GM12878 (cell line): ENCODE data around the gene PCNP. TPM values are rescaled to one million over a fixed set of nuclear protein-coding genes. Genes with fewer than 3 reads are reported as not detected.

Experiments used
- ATAC-seq: fragments of 200-7000 bp; cut with Tn5 transposase; 3 replicates; pipeline ENCODE4 v1.9.1; 2020; ENCODE audit warnings: mild to moderate bottlenecking, moderate library complexity
- BruUV-seq: library from RNA; stranded (reverse); fragments of 400-500 nt; replicated peaks from 2 replicates; lab custom pipeline; 2021; lab: Mats Ljungman, UMichigan
- CTCF ChIA-PET: fragments of 300-600 bp; sonication (Branson Sonifier 250); formaldehyde crosslinking; extraction: SDS; loops from one replicate; lab custom pipeline; 2021; ENCODE audit warnings: inconsistent platforms; lab: Yijun Ruan, JAX
- POLR2A ChIA-PET: fragments of 350-600 bp; formaldehyde crosslinking; extraction: SDS; loops from one replicate; lab custom pipeline; 2021; ENCODE audit warnings: inconsistent platforms; lab: Charles Lee
- RAD21 ChIA-PET: fragments of 300-600 bp; sonication (Branson Sonifier 250); formaldehyde crosslinking; loops from one replicate; lab custom pipeline; 2023; ENCODE audit warnings: antibody characterized with exemption; ENCODE audit not compliant: unreplicated experiment; lab: Charles Lee
- SMC1A ChIA-PET: fragments of 300-600 bp; sonication (Branson Sonifier 250); formaldehyde crosslinking; loops from one replicate; lab custom pipeline; 2023; ENCODE audit not compliant: unreplicated experiment, uncharacterized antibody; lab: Charles Lee
- DNase-seq: peaks from one replicate; pipeline ENCODE4 v3.0.0-alpha.2; 2011; ENCODE audit warnings: low read depth, low spot score
- FAIRE-seq: peaks from 3 replicates; lab custom pipeline; 2011; peaks lifted over from hg19 to GRCh38; lab: Jason Lieb, UNC
- H2AFZ ChIP-seq: 2 replicates; pipeline ENCODE4 v1.6.0; 2011; ENCODE audit warnings: low read depth, low read length, control low read depth; ENCODE audit not compliant: control insufficient read depth
- H3K27ac ChIP-seq: 2 replicates; pipeline ENCODE4 v1.5.1; 2011; ENCODE audit warnings: control low read depth; ENCODE audit not compliant: control insufficient read depth, insufficient read depth
- H3K27me3 ChIP-seq, 2 experiments: replicated peaks in 1 of 2; 2 replicates each; pipeline versions ENCODE4 v1.6.0 to v1.6.1; 2011; ENCODE audit warnings: low read length in 1 of 2; ENCODE audit not compliant: control insufficient read depth in 2 of 2, insufficient read depth in 2 of 2
- H3K36me3 ChIP-seq, 2 experiments: 2 replicates each; pipeline ENCODE4 v1.5.1; 2011; ENCODE audit warnings: low read length in 1 of 2; ENCODE audit not compliant: control insufficient read depth in 2 of 2, insufficient read depth in 2 of 2
- H3K4me1 ChIP-seq: 2 replicates; pipeline ENCODE4 v1.6.1; 2011; ENCODE audit warnings: mild to moderate bottlenecking, low read length, moderate library complexity, mixed read lengths; ENCODE audit not compliant: control insufficient read depth, insufficient read depth
- H3K4me2 ChIP-seq: 2 replicates; pipeline ENCODE4 v1.6.0; 2011; ENCODE audit warnings: control low read depth; ENCODE audit not compliant: control insufficient read depth, insufficient read depth
- H3K4me3 ChIP-seq: fragments of 200-600 bp; sonication (generic); 2 replicates; pipeline ENCODE4 v1.5.1; 2016
- H3K79me2 ChIP-seq: 2 replicates; pipeline ENCODE4 v1.6.0; 2011; ENCODE audit warnings: low read length; ENCODE audit not compliant: control insufficient read depth, insufficient read depth
- H3K9ac ChIP-seq: 2 replicates; pipeline ENCODE4 v1.8.0; 2011; ENCODE audit warnings: low read length, control low read depth, mixed read lengths; ENCODE audit not compliant: control insufficient read depth, insufficient read depth
- H3K9me3 ChIP-seq: replicated peaks from 3 replicates; pipeline ENCODE4 v1.5.1; 2011; ENCODE audit warnings: mild to moderate bottlenecking, low read length; ENCODE audit not compliant: control insufficient read depth, insufficient read depth
- H4K20me1 ChIP-seq: 2 replicates; pipeline ENCODE4 v1.6.0; 2011; ENCODE audit not compliant: control insufficient read depth, insufficient read depth
- ATF3 ChIP-seq: IDR thresholded peaks from 2 replicates; pipeline ENCODE4 v1.6.1; 2011; ENCODE audit warnings: low read depth, mild to moderate bottlenecking, low read length, moderate library complexity, borderline replicate concordance; ENCODE audit errors: extremely low read depth
- BCL3 ChIP-seq: IDR thresholded peaks from 2 replicates; pipeline ENCODE4 v1.6.1; 2011; ENCODE audit warnings: borderline replicate concordance, low read depth, mild to moderate bottlenecking, moderate library complexity, low read length; ENCODE audit not compliant: insufficient read depth, poor library complexity, severe bottlenecking
- BRCA1 ChIP-seq: IDR thresholded peaks from 2 replicates; pipeline ENCODE4 v1.6.1; 2011; ENCODE audit warnings: low read depth, low read length, improper control_type of control experiment
- CBX5 ChIP-seq: sonication (generic); IDR thresholded peaks from 2 replicates; pipeline ENCODE4 v1.6.1; 2016; ENCODE audit warnings: low read depth, moderate library complexity, mild to moderate bottlenecking, inconsistent platforms
- ETV6 ChIP-seq, 2 experiments: fragments of 450-650 bp in 1 of 2; IDR thresholded peaks in 1 of 2; conservative IDR thresholded peaks in 1 of 2; 2 replicates each; pipeline ENCODE4 v1.6.1; 2014; ENCODE audit warnings: antibody characterized with exemption in 1 of 2, borderline replicate concordance in 1 of 2, low read depth in 1 of 2, mild to moderate bottlenecking in 1 of 2, moderate library complexity in 1 of 2
- NFXL1 ChIP-seq: fragments of 450-650 bp; IDR thresholded peaks from 2 replicates; pipeline ENCODE4 v1.6.1; 2017; ENCODE audit warnings: antibody characterized with exemption, mild to moderate bottlenecking, borderline replicate concordance
- POU2F2 ChIP-seq: IDR thresholded peaks from 3 replicates; pipeline ENCODE4 v1.6.1; 2011; ENCODE audit warnings: low read depth, mild to moderate bottlenecking, low read length, borderline replicate concordance
- RUNX3 ChIP-seq: IDR thresholded peaks from 2 replicates; pipeline ENCODE4 v1.6.1; 2012; ENCODE audit warnings: low read length, inconsistent platforms
- SIX5 ChIP-seq: IDR thresholded peaks from 2 replicates; pipeline ENCODE4 v1.6.1; 2011; ENCODE audit warnings: mild to moderate bottlenecking, low read depth, low read length, moderate library complexity; ENCODE audit not compliant: severe bottlenecking
- SP1 ChIP-seq: IDR thresholded peaks from one replicate; pipeline ENCODE4 v1.6.1; 2011; ENCODE audit warnings: low read depth, low read length
- TCF12 ChIP-seq: IDR thresholded peaks from 2 replicates; pipeline ENCODE4 v1.6.1; 2011; ENCODE audit warnings: low read depth, mild to moderate bottlenecking, low read length
- ZNF384 ChIP-seq: IDR thresholded peaks from 2 replicates; pipeline ENCODE4 v1.6.1; 2012; ENCODE audit warnings: low read depth, mild to moderate bottlenecking, low read length, improper control_type of control experiment, borderline replicate concordance
- WGBS: methylation state at CpG from one replicate; pipeline ENCODE4 v1.1.6; 2016; ENCODE audit warnings: low lambda C conversion rate; ENCODE audit not compliant: insufficient replicate concordance, insufficient coverage; ENCODE audit errors: missing lambda C conversion rate; 5-methylcytosine and 5-hydroxymethylcytosine counted together
- in situ Hi-C: fragments of 300-500 bp; cut with MboI; formaldehyde crosslinking; loops from 9 replicates; pipeline ENCODE4 v1.14.3; 2018; ENCODE audit warnings: mixed read lengths
- intact Hi-C: fragments of 100-400 bp; cut with micrococcal nuclease; formaldehyde crosslinking; loops from one replicate; pipeline ENCODE4 v1.14.2; 2022; ENCODE audit not compliant: unreplicated experiment
- polyA plus RNA-seq, 11 experiments: library from polyadenylated mRNA; depleted of rRNA in 4 of 11; unstranded in 6 of 11; stranded (reverse) in 5 of 11; fragments of >200 nt; fragmentation: Nextera tagmentation in 4 of 11; fragmentation: Illumina TruSeq in 1 of 11; extraction: Ambion mirVana in 4 of 11; extraction: Trizol in 1 of 11; gene quantifications; 1 replicate in 1 of 11; 2 replicates in 10 of 11; pipeline versions ENCODE4 v1.2.1 to v1.2.3, GENCODE V29; 2011 to 2016; ENCODE audit warnings: inconsistent platforms in 2 of 11, missing spikeins in 2 of 11, low read depth in 1 of 11
- total RNA-seq, 4 experiments: library from RNA; depleted of rRNA in 3 of 4; stranded (reverse); fragments of >200 nt in 3 of 4; fragmentation: Illumina TruSeq in 1 of 4; extraction: Trizol in 1 of 4; gene quantifications; 2 replicates each; pipeline versions ENCODE4 v1.2.1 to v1.2.3, GENCODE V29; 2013 to 2021
- TF ChIP-seq, protein P1 (sequence below): fragments of 450-650 bp; formaldehyde crosslinking; IDR thresholded peaks from 2 replicates; pipeline ENCODE4 v1.4.0; 2022; ENCODE audit warnings: mild to moderate bottlenecking, moderate library complexity

Gene PCNP
- total and polyA plus RNA-seq, 10 of the 15 experiments (the other 5 are each of a cell fraction or from before 2014, with no cell fraction given) = 49.8 to 179 (median 109) TPM

DNA sequence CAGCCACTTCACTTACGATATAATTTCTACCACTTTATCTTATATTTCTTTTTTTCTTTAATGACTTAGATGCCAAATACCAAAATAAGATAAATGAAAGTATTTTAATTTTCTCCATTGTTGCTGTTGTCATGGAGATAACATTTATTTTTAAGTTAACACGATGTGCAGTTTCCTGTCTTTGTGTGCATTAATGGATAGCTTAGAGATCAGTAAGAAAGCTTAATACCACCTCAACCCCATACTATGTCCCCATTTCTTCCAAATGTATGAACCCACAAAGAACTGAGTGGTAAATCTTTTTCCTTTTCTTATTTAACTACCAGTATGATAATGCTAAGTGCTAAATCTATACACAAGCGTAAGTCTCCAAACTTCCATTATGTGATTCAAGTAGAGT lies 17.1 kb downstream of the PCNP start:
- H3K36me3 ChIP-seq = peaks cover 1 to 14% of the 10 kb centered on the region in 2 experiments; a peak in 3 of 4 replicates
- no TSS peak for BruUV-seq

DNA sequence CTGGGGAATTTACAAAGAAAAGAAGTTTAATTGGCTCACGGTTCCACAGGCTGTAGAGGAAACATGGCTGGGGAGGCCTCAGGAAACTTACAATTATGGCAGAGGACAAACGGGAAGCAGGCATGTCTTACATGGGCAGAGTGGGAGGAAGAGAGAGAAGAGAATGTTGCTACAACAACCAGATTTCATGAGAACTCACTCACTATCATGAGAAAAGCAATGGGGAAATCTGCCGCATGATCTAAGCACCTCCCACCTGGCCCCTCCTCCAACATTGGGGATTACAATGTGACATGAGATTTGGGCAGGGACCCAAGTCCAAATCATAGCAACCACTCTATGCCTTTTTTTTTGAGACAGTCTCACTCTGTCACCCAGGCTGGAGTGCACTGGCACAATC lies 28.8 kb downstream of the PCNP start:
- H2AFZ ChIP-seq = no peak overlapping the region
- WGBS = 100% methylated on average over 3 of the region's 3 CpGs
- no peak overlapping the region for H3K4me2 ChIP-seq
- SMC1A ChIA-PET = no interaction called here
- no peaks in the 10 kb centered on the region; a peak in 1 of 4 replicates for H3K36me3 ChIP-seq
- H3K9me3 ChIP-seq = no peaks in the 10 kb centered on the region
- no peaks in the 10 kb centered on the region for H4K20me1 ChIP-seq
- FAIRE-seq (no peak), ATAC-seq (no peak), DNase-seq (no peak)
- no peaks in the 10 kb centered on the region for H3K79me2 ChIP-seq
- no TSS peak for BruUV-seq
- H3K4me3 ChIP-seq = no peak overlapping the region
- intact Hi-C loops (no loop called here), in situ Hi-C loops (no loop called here)
- no peaks in the 10 kb centered on the region for H3K4me1 ChIP-seq
- POLR2A ChIA-PET = no interaction called here
- no peaks in the 10 kb centered on the region for H3K27me3 ChIP-seq
- no peak overlapping the region for H3K27ac ChIP-seq
- no peak overlapping the region for H3K9ac ChIP-seq
- RAD21 ChIA-PET = no interaction called here
- CTCF ChIA-PET = no interaction called here
- no peak for TF ChIP-seq NFXL1
- no peak for TF ChIP-seq TCF12
- TF ChIP-seq ZNF384 = no peak
- TF ChIP-seq POU2F2 = no peak
- TF ChIP-seq, protein P1, sequence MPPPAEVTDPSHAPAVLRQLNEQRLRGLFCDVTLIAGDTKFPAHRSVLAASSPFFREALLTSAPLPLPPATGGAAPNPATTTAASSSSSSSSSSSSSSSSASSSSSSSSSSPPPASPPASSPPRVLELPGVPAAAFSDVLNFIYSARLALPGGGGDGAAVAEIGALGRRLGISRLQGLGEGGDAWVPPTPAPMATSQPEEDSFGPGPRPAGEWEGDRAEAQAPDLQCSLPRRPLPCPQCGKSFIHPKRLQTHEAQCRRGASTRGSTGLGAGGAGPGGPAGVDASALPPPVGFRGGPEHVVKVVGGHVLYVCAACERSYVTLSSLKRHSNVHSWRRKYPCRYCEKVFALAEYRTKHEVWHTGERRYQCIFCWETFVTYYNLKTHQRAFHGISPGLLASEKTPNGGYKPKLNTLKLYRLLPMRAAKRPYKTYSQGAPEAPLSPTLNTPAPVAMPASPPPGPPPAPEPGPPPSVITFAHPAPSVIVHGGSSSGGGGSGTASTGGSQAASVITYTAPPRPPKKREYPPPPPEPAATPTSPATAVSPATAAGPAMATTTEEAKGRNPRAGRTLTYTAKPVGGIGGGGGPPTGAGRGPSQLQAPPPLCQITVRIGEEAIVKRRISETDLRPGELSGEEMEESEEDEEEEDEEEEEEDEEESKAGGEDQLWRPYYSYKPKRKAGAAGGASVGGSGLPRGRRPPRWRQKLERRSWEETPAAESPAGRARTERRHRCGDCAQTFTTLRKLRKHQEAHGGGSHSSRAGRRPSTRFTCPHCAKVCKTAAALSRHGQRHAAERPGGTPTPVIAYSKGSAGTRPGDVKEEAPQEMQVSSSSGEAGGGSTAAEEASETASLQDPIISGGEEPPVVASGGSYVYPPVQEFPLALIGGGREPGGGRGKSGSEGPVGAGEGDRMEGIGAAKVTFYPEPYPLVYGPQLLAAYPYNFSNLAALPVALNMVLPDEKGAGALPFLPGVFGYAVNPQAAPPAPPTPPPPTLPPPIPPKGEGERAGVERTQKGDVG = no peak
- no peak for TF ChIP-seq BRCA1
- TF ChIP-seq SIX5 = no peak
- TF ChIP-seq ATF3 = no peak

More for the DNA sequence above, 17.1 kb downstream of the PCNP start:
- TF ChIP-seq ETV6 (conservative IDR thresholded peaks at IDR 0.05 in 1 of 2, IDR thresholded peaks at IDR 0.05 in 1 of 2; ENCODE audit: borderline replicate concordance in 1 of 2, low read depth in 1 of 2) (no peak), BCL3 (no peak), CBX5 (no peak), SP1 (no peak), RUNX3 (no peak)
- ChIA-PET RAD21 (no interaction called here), SMC1A (no interaction called here), POLR2A (interaction anchor here (0.6 to 0.9 kb wide), 2 partner anchors 141 to 178 kb away, joined by 3 to 5 read pairs; no protein-coding TSS in a partner anchor), CTCF (interaction anchor here (0.9 to 1.4 kb wide), 2 partner anchors 17 to 88 kb away, joined by 3 to 4 read pairs; partner anchors contain the start of gene PCNP)
- Histone ChIP-seq H3K4me3 (no peak overlapping the region), H3K9ac (no peak overlapping the region), H3K9me3 (no peaks in the 10 kb centered on the region), H2AFZ (no peak overlapping the region), H3K79me2 (no peaks in the 10 kb centered on the region; the same call in 1 of the 2 replicates), H3K27ac (no peak overlapping the region), H3K4me1 (no peaks in the 10 kb centered on the region), H3K27me3 (no peaks in the 10 kb centered on the region), H3K4me2 (no peak overlapping the region), H4K20me1 (no peaks in the 10 kb centered on the region)
- DNase-seq (no peak), FAIRE-seq (no peak), ATAC-seq (no peak)
- in situ Hi-C loops (no loop called here), intact Hi-C loops (no loop called here)
- WGBS = 87% methylated on average over 3 of the region's 3 CpGs
